ENCODE measurements around the gene KIRREL2. TPM values are rescaled to one million over a fixed set of nuclear protein-coding genes. Genes with fewer than 3 reads are reported as not detected.

KIRREL2 gene
- total RNA-seq, 1 experiment from 2014 or later = not detected

DNA sequence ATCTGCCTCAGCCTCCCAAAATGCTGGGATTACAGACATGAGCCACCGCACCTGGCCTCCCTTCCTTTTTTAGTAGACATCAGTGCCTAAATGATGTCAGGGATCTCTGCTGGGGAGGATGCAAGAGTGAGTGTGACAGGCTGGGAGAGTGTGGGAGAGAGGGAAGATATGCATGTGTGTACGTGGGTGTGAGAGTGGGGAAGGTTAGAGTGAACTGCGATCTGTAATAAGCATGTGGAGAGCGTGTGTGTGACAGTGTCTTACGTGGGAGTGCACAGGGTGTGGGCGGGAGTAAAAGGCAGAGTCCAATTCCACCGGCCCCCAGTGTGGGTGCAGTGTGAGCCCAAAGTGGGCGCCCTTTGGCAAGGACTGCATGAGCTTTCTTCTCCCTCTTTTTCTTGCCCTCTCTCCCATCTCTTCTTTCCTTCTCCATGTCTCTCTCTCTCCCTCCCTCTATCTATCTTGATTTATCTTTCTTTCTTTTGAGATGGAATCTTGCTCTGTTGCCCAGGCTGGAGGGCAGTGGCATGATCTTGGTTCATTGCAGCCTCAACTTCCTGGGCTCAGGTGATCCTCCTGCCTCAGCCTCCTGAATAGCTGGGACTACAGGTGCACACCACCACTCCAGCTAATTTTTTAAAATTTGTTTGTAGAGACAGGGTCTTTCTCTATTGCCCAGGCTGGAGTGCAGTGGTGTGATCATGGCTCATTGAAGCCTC, 3.5 kb upstream of the KIRREL2 start:
- H3K4me3 Mint-ChIP-seq (ENCODE audit: unreplicated experiment) = no peak overlapping the region
- no peak overlapping the region for H3K27ac Mint-ChIP-seq (ENCODE audit: low read depth, unreplicated experiment)
- CTCF ChIA-PET = no interaction called here
- TF ChIP-seq, protein P1, sequence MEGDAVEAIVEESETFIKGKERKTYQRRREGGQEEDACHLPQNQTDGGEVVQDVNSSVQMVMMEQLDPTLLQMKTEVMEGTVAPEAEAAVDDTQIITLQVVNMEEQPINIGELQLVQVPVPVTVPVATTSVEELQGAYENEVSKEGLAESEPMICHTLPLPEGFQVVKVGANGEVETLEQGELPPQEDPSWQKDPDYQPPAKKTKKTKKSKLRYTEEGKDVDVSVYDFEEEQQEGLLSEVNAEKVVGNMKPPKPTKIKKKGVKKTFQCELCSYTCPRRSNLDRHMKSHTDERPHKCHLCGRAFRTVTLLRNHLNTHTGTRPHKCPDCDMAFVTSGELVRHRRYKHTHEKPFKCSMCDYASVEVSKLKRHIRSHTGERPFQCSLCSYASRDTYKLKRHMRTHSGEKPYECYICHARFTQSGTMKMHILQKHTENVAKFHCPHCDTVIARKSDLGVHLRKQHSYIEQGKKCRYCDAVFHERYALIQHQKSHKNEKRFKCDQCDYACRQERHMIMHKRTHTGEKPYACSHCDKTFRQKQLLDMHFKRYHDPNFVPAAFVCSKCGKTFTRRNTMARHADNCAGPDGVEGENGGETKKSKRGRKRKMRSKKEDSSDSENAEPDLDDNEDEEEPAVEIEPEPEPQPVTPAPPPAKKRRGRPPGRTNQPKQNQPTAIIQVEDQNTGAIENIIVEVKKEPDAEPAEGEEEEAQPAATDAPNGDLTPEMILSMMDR (IDR thresholded peaks at IDR 0.05; ENCODE audit: unreplicated experiment) = no peak
- intact Hi-C loops (cut with micrococcal nuclease) = no loop called here
- no peaks in the 10 kb centered on the region for H3K36me3 Mint-ChIP-seq (ENCODE audit: insufficient read depth, unreplicated experiment)
- BruUV-seq (replicated peaks) = no TSS peak
- no peaks in the 10 kb centered on the region for H3K9me3 Mint-ChIP-seq (ENCODE audit: unreplicated experiment)
- POLR2A ChIA-PET = interaction anchor here (0.6 kb wide), 1 partner anchor 360 kb away, joined by 3 read pairs; no protein-coding TSS in a partner anchor
- no peaks in the 10 kb centered on the region for H3K4me1 Mint-ChIP-seq (ENCODE audit: insufficient read depth, unreplicated experiment)
- DNase-seq (ENCODE audit: unreplicated experiment) = no peak
- peaks cover 59% of the 10 kb centered on the region for H3K27me3 Mint-ChIP-seq (ENCODE audit: insufficient read depth, unreplicated experiment)

DNA sequence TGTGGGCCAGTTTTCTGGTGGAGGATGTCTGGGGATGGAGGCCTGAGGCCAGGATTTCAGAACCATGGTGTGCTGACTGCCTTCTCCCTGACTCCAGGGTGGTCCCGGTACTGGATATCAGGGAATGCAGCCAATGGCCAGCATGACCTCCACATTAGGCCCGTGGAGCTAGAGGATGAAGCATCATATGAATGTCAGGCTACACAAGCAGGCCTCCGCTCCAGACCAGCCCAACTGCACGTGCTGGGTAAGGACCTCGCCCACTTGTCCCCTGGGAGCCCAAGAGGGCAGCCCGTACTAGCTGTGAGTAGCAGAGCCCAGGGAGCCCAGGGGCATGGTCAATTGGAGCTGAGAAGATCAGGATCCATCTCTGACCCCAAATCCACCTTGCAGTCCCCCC, 1.6 kb downstream of the KIRREL2 start:
- DNase-seq (ENCODE audit: unreplicated experiment) = no peak
- TF ChIP-seq, protein P1 (IDR thresholded peaks at IDR 0.05; ENCODE audit: unreplicated experiment) = no peak
- CTCF ChIA-PET = no interaction called here
- Mint-ChIP-seq H3K4me1 (ENCODE audit: insufficient read depth, unreplicated experiment) (no peaks in the 10 kb centered on the region), H3K27me3 (ENCODE audit: insufficient read depth, unreplicated experiment) (peaks cover 38% of the 10 kb centered on the region), H3K4me3 (ENCODE audit: unreplicated experiment) (no peak overlapping the region), H3K9me3 (ENCODE audit: unreplicated experiment) (no peaks in the 10 kb centered on the region), H3K27ac (ENCODE audit: low read depth, unreplicated experiment) (no peak overlapping the region), H3K36me3 (ENCODE audit: insufficient read depth, unreplicated experiment) (no peaks in the 10 kb centered on the region)
- POLR2A ChIA-PET = no interaction called here
- no TSS peak for BruUV-seq (replicated peaks)
- intact Hi-C loops (cut with micrococcal nuclease) = no loop called here

DNA sequence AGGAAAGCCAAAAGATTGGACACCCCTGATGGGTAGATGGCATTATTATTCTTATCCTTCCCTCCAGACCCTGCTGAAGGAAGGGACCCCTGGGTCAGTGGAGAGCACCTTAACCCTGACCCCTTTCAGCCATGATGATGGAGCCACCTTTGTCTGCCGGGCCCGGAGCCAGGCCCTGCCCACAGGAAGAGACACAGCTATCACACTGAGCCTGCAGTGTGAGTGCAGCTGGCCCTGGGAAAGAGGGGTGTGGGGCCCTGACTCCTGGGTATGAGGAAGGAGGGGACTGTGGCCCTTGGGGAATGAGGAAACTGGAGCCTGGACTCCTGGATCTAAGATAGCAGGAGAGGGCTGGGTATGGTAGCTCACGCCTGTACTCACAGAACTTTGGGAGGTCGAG, 2.7 kb downstream of the KIRREL2 start:
- Mint-ChIP-seq H3K27me3 (ENCODE audit: insufficient read depth, unreplicated experiment) (peaks cover 27% of the 10 kb centered on the region), H3K36me3 (ENCODE audit: insufficient read depth, unreplicated experiment) (no peaks in the 10 kb centered on the region)

DNA sequence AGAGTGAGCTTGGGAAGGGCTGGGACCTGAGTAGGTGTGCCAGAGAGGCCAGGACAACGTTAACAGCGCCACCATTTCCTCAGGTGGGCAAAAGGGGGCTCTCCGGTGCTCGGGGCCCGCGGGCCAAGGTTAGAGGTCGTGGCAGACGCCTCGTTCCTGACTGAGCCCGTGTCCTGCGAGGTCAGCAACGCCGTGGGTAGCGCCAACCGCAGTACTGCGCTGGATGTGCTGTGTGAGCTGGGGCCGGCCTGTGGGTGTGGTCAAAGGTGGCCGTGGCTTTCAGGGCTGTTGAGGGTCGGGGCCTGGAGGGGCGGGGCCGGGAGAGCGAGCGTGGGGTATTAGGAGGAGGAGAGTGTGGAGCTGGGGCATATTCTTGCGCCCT, 3.7 kb downstream of the KIRREL2 start:
- Mint-ChIP-seq H3K27me3 (ENCODE audit: insufficient read depth, unreplicated experiment) (peaks cover 24% of the 10 kb centered on the region), H3K9me3 (ENCODE audit: unreplicated experiment) (no peaks in the 10 kb centered on the region), H3K4me3 (ENCODE audit: unreplicated experiment) (no peak overlapping the region), H3K4me1 (ENCODE audit: insufficient read depth, unreplicated experiment) (no peaks in the 10 kb centered on the region), H3K36me3 (ENCODE audit: insufficient read depth, unreplicated experiment) (no peaks in the 10 kb centered on the region), H3K27ac (ENCODE audit: low read depth, unreplicated experiment) (no peak overlapping the region)
- CTCF ChIA-PET = no interaction called here
- DNase-seq (ENCODE audit: unreplicated experiment) = no peak
- BruUV-seq (replicated peaks) = no TSS peak
- intact Hi-C loops (cut with micrococcal nuclease) = no loop called here
- TF ChIP-seq, protein P1 (IDR thresholded peaks at IDR 0.05; ENCODE audit: unreplicated experiment) = no peak
- POLR2A ChIA-PET = no interaction called here

More for the DNA sequence above, 2.7 kb downstream of the KIRREL2 start:
- POLR2A ChIA-PET = no interaction called here
- H3K27ac Mint-ChIP-seq (ENCODE audit: low read depth, unreplicated experiment) = no peak overlapping the region
- TF ChIP-seq, protein P1 (IDR thresholded peaks at IDR 0.05; ENCODE audit: unreplicated experiment) = no peak
- H3K9me3 Mint-ChIP-seq (ENCODE audit: unreplicated experiment) = no peaks in the 10 kb centered on the region
- CTCF ChIA-PET = no interaction called here
- no peak overlapping the region for H3K4me3 Mint-ChIP-seq (ENCODE audit: unreplicated experiment)
- intact Hi-C loops (cut with micrococcal nuclease) = no loop called here
- no peak for DNase-seq (ENCODE audit: unreplicated experiment)
- no peaks in the 10 kb centered on the region for H3K4me1 Mint-ChIP-seq (ENCODE audit: insufficient read depth, unreplicated experiment)
- no TSS peak for BruUV-seq (replicated peaks)
